HCT116 (cell line): ENCODE results near the gene SFT2D2.

ENCODE experiments used
- CTCF ChIP-seq, 3 experiments: fragments of 200-600 bp in 1 of 3; sonication (generic) in 1 of 3; IDR thresholded peaks in 2 of 3; conservative IDR thresholded peaks in 1 of 3; 2 replicates each; pipeline ENCODE4 v1.5.1; 2012 to 2017; ENCODE audit warnings: low read depth in 2 of 3, low read length in 2 of 3, antibody characterized with exemption in 1 of 3, borderline replicate concordance in 1 of 3, control low read depth in 1 of 3, mild to moderate bottlenecking in 1 of 3, mixed read lengths in 1 of 3, mixed run types in 1 of 3, moderate library complexity in 1 of 3; ENCODE audit not compliant: insufficient read depth in 1 of 3
- ELF1 ChIP-seq: IDR thresholded peaks from 2 replicates; pipeline ENCODE4 v1.6.1; 2012; ENCODE audit warnings: low read depth, borderline replicate concordance
- EZH2 ChIP-seq: fragments of 200-600 bp; sonication (generic); IDR thresholded peaks from 2 replicates; pipeline ENCODE4 v1.6.1; 2017; ENCODE audit warnings: antibody characterized with exemption, mixed run types
- JUND ChIP-seq: IDR thresholded peaks from 2 replicates; pipeline ENCODE4 v1.6.1; 2012
- POLR2A ChIP-seq: IDR thresholded peaks from 2 replicates; pipeline ENCODE4 v1.7.0; 2011; ENCODE audit warnings: borderline replicate concordance; ENCODE audit not compliant: insufficient read depth, insufficient read length; ENCODE audit errors: extremely low read depth
- POLR2AphosphoS5 ChIP-seq: IDR thresholded peaks from 2 replicates; pipeline ENCODE4 v1.6.1; 2011; ENCODE audit warnings: mild to moderate bottlenecking, low read depth, low read length, moderate library complexity
- RAD21 ChIP-seq: IDR thresholded peaks from 2 replicates; pipeline ENCODE4 v1.6.1; 2012; ENCODE audit warnings: low read depth, mild to moderate bottlenecking
- SRF ChIP-seq: IDR thresholded peaks from 2 replicates; pipeline ENCODE4 v1.6.1; 2012; ENCODE audit warnings: low read depth
- ZNF274 ChIP-seq: fragments of 200-500 bp; sonication (Bioruptor generic); IDR thresholded peaks from 2 replicates; pipeline ENCODE4 v1.6.1; 2014; ENCODE audit warnings: mild to moderate bottlenecking, low read depth, low read length, inconsistent platforms

DNA sequence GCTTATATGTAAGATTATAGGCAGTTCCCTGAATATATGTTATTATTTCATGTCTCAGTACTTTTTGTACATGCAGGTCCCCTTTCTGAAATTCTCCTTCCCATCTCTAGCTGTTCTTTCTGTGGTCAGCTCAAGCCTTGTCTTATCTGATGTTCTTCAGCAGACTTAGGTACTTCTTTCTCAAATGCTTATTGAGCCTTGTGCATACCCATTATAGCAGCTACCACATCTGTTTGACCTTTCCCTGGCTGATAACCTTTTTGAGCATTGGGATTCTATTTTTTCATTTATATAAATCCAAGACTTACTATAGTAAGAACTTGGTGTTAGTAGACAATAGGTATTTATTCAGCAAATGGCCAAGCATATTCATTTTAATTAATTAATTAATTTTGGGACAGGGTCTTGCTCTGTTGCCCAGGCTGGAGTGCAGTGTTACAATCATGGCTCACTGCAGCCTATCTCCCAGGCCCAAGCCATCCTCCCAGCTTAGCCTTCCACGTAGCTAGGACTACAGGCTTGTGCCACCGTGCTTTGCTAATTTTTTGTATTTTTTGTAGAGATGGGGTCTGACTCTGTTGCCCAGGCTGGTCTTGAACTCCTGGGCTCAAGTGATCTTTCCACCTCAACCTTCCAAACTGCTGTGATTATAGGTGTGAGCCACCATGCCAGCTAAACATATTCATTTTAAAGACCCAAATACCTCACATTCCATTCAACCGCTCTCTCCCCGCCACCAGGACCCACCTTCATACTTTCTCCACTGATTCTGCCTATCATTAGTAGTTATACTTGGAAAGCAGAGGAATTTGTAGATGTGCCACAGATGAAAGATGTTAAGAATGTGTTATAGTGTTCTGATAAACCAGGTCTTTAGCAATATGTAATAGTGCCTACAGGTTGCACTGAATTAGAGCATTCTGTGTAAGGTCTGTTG is 30.3 kb upstream of the SFT2D2 start:
- TF ChIP-seq SRF (no peak), CTCF (IDR thresholded peaks at IDR 0.05 in 2 of 3, conservative IDR thresholded peaks at IDR 0.05 in 1 of 3; ENCODE audit: borderline replicate concordance in 1 of 3, insufficient read depth in 1 of 3, low read depth in 2 of 3, low read length in 2 of 3) (no peak), ZNF274 (no peak), POLR2AphosphoS5 (no peak), JUND (no peak), RAD21 (no peak), ELF1 (no peak), POLR2A (no peak), EZH2 (no peak)
